GM12891 (cell line): Measurements from ENCODE around the gene SLC25A22.

Experiments used
- PAX5 ChIP-seq: IDR thresholded peaks from 2 replicates; pipeline ENCODE4 v1.6.1; 2011; ENCODE audit warnings: low read length, moderate library complexity, mild to moderate bottlenecking; ENCODE audit not compliant: insufficient read depth, severe bottlenecking
- POLR2A ChIP-seq: IDR thresholded peaks from 2 replicates; pipeline ENCODE4 v1.6.1; 2011; ENCODE audit warnings: low read depth, low read length, control low read depth
- POLR2AphosphoS5 ChIP-seq: IDR thresholded peaks from 2 replicates; pipeline ENCODE4 v1.6.1; 2011; ENCODE audit warnings: low read depth, low read length, control low read depth
- SPI1 ChIP-seq: IDR thresholded peaks from 2 replicates; pipeline ENCODE4 v1.6.1; 2011; ENCODE audit warnings: low read depth, low read length, control low read depth
- TAF1 ChIP-seq: IDR thresholded peaks from 2 replicates; pipeline ENCODE4 v1.6.1; 2011; ENCODE audit warnings: low read depth, low read length, control low read depth

- TF ChIP-seq POLR2A (no peak), TAF1 (no peak), POLR2AphosphoS5 (no peak), PAX5 (no peak), SPI1 (no peak)
Measured at GRCh38 chr11:829847-830294, 31.8 kb upstream of the SLC25A22 start.
